Endothelial cell of umbilical vein (primary cell): ENCODE results near the gene SLC9A9. TPM values are rescaled to one million over a fixed set of nuclear protein-coding genes. Genes with fewer than 3 reads are reported as not detected.

Source experiments
- BruUV-seq: library from RNA; stranded (reverse); fragments of 400-500 nt; replicated peaks from 2 replicates; lab custom pipeline; 2021; lab: Mats Ljungman, UMichigan
- CTCF ChIA-PET: fragments of 300-600, 350-600 bp; sonication (Branson Sonifier 250); formaldehyde crosslinking; loops from one replicate; lab custom pipeline; 2021; ENCODE audit warnings: antibody characterized with exemption, inconsistent platforms; lab: Charles Lee
- POLR2A ChIA-PET: fragments of 300-600, 350-600 bp; sonication (Branson Sonifier 250); formaldehyde crosslinking; loops from one replicate; lab custom pipeline; 2021; ENCODE audit warnings: antibody characterized with exemption, inconsistent platforms; lab: Charles Lee
- DNase-seq: peaks from one replicate; pipeline ENCODE4 v3.0.0-alpha.2; 2011; ENCODE audit warnings: low read depth, low spot score
- FAIRE-seq: peaks from 2 replicates; lab custom pipeline; 2011; peaks lifted over from hg19 to GRCh38; lab: Jason Lieb, UNC
- H2AFZ ChIP-seq: 2 replicates; pipeline ENCODE4 v1.6.0; 2012; ENCODE audit warnings: low read depth, low read length, control low read depth, inconsistent platforms
- H3K27ac ChIP-seq: 2 replicates; pipeline ENCODE4 v1.5.1; 2011; ENCODE audit warnings: low read depth, mild to moderate bottlenecking, control low read depth, low read length, moderate library complexity; ENCODE audit not compliant: insufficient read depth
- H3K27me3 ChIP-seq, 2 experiments: 2 replicates each; pipeline versions ENCODE4 v1.6.0 to v1.6.1; 2011; ENCODE audit warnings: low read length in 2 of 2, mixed read lengths in 1 of 2; ENCODE audit not compliant: control insufficient read depth in 2 of 2, insufficient read depth in 2 of 2
- H3K36me3 ChIP-seq, 2 experiments: 2 replicates in 1 of 2; 3 replicates in 1 of 2; pipeline ENCODE4 v1.5.1; 2011; ENCODE audit warnings: low read length in 2 of 2, mild to moderate bottlenecking in 1 of 2, moderate library complexity in 1 of 2; ENCODE audit not compliant: control insufficient read depth in 2 of 2, insufficient read depth in 2 of 2; ENCODE audit errors: extremely low read depth in 1 of 2
- H3K4me1 ChIP-seq: 3 replicates; pipeline ENCODE4 v1.5.1; 2011; ENCODE audit warnings: mild to moderate bottlenecking, low read length; ENCODE audit not compliant: control insufficient read depth, insufficient read depth; ENCODE audit errors: extremely low read depth
- H3K4me2 ChIP-seq: 2 replicates; pipeline ENCODE4 v1.6.1; 2011; ENCODE audit warnings: low read length, control low read depth, mixed read lengths; ENCODE audit not compliant: insufficient read depth
- H3K4me3 ChIP-seq, 3 experiments: fragments of 200-600 bp in 1 of 3; sonication (generic), shearing (Covaris generic) in 1 of 3; replicated peaks in 1 of 3; 2 replicates each; pipeline ENCODE4 v1.5.1; 2011 to 2016; ENCODE audit warnings: control low read depth in 3 of 3, low read length in 3 of 3, mild to moderate bottlenecking in 2 of 3, inconsistent platforms in 1 of 3, low read depth in 1 of 3, moderate library complexity in 1 of 3; ENCODE audit not compliant: insufficient read depth in 1 of 3
- H3K79me2 ChIP-seq: 2 replicates; pipeline ENCODE4 v1.6.0; 2012; ENCODE audit warnings: low read length, inconsistent platforms; ENCODE audit not compliant: control insufficient read depth, insufficient read depth
- H3K9ac ChIP-seq: replicated peaks from 2 replicates; pipeline ENCODE3; 2011; ENCODE audit warnings: low read length, control low read depth; ENCODE audit not compliant: insufficient read depth; ENCODE audit errors: extremely low read depth
- H3K9me1 ChIP-seq: replicated peaks from 3 replicates; pipeline ENCODE4 v1.6.0; 2011; ENCODE audit warnings: mild to moderate bottlenecking, low read length; ENCODE audit not compliant: control insufficient read depth, insufficient read depth; ENCODE audit errors: extremely low read depth
- H3K9me3 ChIP-seq: replicated peaks from 2 replicates; pipeline ENCODE4 v1.5.1; 2012; ENCODE audit warnings: low read length, inconsistent platforms; ENCODE audit not compliant: control insufficient read depth, insufficient read depth
- H4K20me1 ChIP-seq: replicated peaks from 2 replicates; pipeline ENCODE3; 2011; ENCODE audit warnings: mild to moderate bottlenecking, low read length; ENCODE audit not compliant: control insufficient read depth, insufficient read depth; ENCODE audit errors: extremely low read depth
- CTCF ChIP-seq, 2 donors: IDR thresholded peaks; 1 replicate in 1 of 2; 2 replicates in 1 of 2; pipeline ENCODE4 v1.5.1; 2011; ENCODE audit warnings: low read length in 2 of 2, mild to moderate bottlenecking in 2 of 2, moderate library complexity in 2 of 2, control low read depth in 1 of 2, inconsistent platforms in 1 of 2, low read depth in 1 of 2; ENCODE audit not compliant: insufficient read depth in 1 of 2; ENCODE audit errors: extremely low read depth in 1 of 2
- FOS ChIP-seq: IDR thresholded peaks from 2 replicates; pipeline ENCODE4 v1.6.1; 2011; ENCODE audit warnings: mild to moderate bottlenecking, low read length, moderate library complexity, borderline replicate concordance; ENCODE audit not compliant: insufficient read depth
- GATA2 ChIP-seq: IDR thresholded peaks from 2 replicates; pipeline ENCODE4 v1.7.0; 2011; ENCODE audit warnings: low read depth, mild to moderate bottlenecking, moderate library complexity, mixed read lengths, low read length; ENCODE audit not compliant: insufficient read length, insufficient read depth
- JUN ChIP-seq: IDR thresholded peaks from 2 replicates; pipeline ENCODE4 v1.6.1; 2011; ENCODE audit warnings: borderline replicate concordance, low read depth; ENCODE audit not compliant: insufficient read length, insufficient read depth
- POLR2A ChIP-seq: IDR thresholded peaks from 2 replicates; pipeline ENCODE4 v1.6.1; 2012; ENCODE audit warnings: low read depth, mild to moderate bottlenecking, control low read depth, low read length
- POLR2AphosphoS5 ChIP-seq: IDR thresholded peaks from 2 replicates; pipeline ENCODE4 v1.6.1; 2012; ENCODE audit warnings: low read depth, mild to moderate bottlenecking, control low read depth, low read length, moderate library complexity; ENCODE audit not compliant: insufficient read depth
- dilution Hi-C: fragments of 300-500 bp; cut with MboI; formaldehyde crosslinking; loops from one replicate; pipeline ENCODE4 v1.15.0; 2019; ENCODE audit warnings: low sequenced_read_pairs; ENCODE audit not compliant: extremely low pct_ligation_motif_present
- intact Hi-C: fragments of 100-400 bp; cut with micrococcal nuclease; formaldehyde crosslinking; loops from one replicate; pipeline ENCODE4 v1.10.0; 2022
- polyA plus RNA-seq, 4 experiments: library from polyadenylated mRNA; depleted of rRNA in 3 of 4; stranded (reverse) in 3 of 4; unstranded in 1 of 4; fragments of >200 nt; gene quantifications; 2 replicates each; pipeline versions ENCODE4 v1.2.1 to v1.2.3, GENCODE V29; 2011 to 2012; ENCODE audit warnings: missing spikeins in 1 of 4
- total RNA-seq: library from RNA; stranded (reverse); gene quantifications from 2 replicates; pipeline ENCODE4 v1.2.3, GENCODE V29; 2021

SLC9A9 gene
- total and polyA plus RNA-seq, 2 donors (not counting 3 experiments of a cell fraction or from before 2014, with no cell fraction given): 1.5 to 1.8 TPM

- Histone ChIP-seq H3K9me3 (no peaks in the 10 kb centered on the region), H3K27me3 (no peaks in the 10 kb centered on the region), H3K9ac (no peak overlapping the region), H4K20me1 (no peaks in the 10 kb centered on the region), H3K27ac (peak overlapping the region; percentile 19), H3K4me1 (peaks cover 40% of the 10 kb centered on the region), H3K36me3 (no peaks in the 10 kb centered on the region), H2AFZ (no peak overlapping the region), H3K4me3 (no peak overlapping the region), H3K79me2 (no peaks in the 10 kb centered on the region), H3K4me2 (no peak overlapping the region), H3K9me1 (no peaks in the 10 kb centered on the region)
- intact Hi-C loops: no loop called here
- CTCF ChIA-PET: no interaction called here
- BruUV-seq: no TSS peak
- POLR2A ChIA-PET: interaction anchor here (0.7 kb wide), 1 partner anchor 16 kb away, joined by 3 read pairs; no protein-coding TSS in a partner anchor
- peak; percentile 81 for DNase-seq
- FAIRE-seq: peak; percentile 80
- dilution Hi-C loops: no loop called here
- TF ChIP-seq JUN: no peak
- TF ChIP-seq CTCF (IDR thresholded peaks at IDR 0.05; ENCODE audit: extremely low read depth in 1 of 2, insufficient read depth in 1 of 2, low read depth in 1 of 2, low read length in 2 of 2): no peak
- TF ChIP-seq GATA2: peak; percentile 51
- peak; percentile 27 for TF ChIP-seq POLR2AphosphoS5
- TF ChIP-seq FOS: peak; percentile 34
- no peak for TF ChIP-seq POLR2A
Measured at GRCh38 chr3:143307613-143308183, 540.6 kb downstream of the SLC9A9 start.
